AG09309 (cell line): ENCODE results near the gene TMEM184B.

ENCODE experiments used
- DNase-seq: peaks from one replicate; pipeline ENCODE4 v3.0.0-alpha.2; 2010; ENCODE audit warnings: low read depth
- H3K4me3 ChIP-seq: 2 replicates; pipeline ENCODE4 v1.5.1; 2011; ENCODE audit warnings: mild to moderate bottlenecking, low read depth, low read length, moderate library complexity; ENCODE audit not compliant: control insufficient read depth
- TF ChIP-seq, protein P1 (sequence below): IDR thresholded peaks from 2 replicates; pipeline ENCODE4 v1.5.1; 2011; ENCODE audit warnings: mild to moderate bottlenecking, low read depth, low read length, inconsistent platforms; ENCODE audit not compliant: insufficient read depth, control insufficient read depth; ENCODE audit errors: missing control alignments

TMEM184B gene

DNA sequence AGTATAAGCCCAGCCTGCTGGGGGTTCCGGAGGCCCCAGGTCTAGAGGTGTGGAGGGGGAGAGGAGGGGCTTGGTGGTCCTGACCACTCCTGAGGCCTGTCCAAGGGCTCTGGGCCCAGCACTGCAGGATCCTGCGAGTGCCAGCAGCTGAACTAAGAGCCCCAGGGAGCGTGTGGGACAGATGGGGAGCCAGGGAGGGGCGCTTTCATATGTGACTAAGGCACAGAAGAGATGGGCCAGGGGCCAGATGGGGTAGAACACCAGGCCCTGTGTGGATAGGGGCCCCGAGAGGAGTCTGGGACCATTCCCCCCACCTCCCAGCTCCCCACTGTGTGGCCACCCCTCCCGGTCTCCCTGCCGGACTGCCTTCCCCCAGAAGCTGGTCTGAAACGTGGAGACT, 52.6 kb downstream of the TMEM184B start:
- H3K4me3 ChIP-seq, result no peak overlapping the region
- TF ChIP-seq, protein P1, sequence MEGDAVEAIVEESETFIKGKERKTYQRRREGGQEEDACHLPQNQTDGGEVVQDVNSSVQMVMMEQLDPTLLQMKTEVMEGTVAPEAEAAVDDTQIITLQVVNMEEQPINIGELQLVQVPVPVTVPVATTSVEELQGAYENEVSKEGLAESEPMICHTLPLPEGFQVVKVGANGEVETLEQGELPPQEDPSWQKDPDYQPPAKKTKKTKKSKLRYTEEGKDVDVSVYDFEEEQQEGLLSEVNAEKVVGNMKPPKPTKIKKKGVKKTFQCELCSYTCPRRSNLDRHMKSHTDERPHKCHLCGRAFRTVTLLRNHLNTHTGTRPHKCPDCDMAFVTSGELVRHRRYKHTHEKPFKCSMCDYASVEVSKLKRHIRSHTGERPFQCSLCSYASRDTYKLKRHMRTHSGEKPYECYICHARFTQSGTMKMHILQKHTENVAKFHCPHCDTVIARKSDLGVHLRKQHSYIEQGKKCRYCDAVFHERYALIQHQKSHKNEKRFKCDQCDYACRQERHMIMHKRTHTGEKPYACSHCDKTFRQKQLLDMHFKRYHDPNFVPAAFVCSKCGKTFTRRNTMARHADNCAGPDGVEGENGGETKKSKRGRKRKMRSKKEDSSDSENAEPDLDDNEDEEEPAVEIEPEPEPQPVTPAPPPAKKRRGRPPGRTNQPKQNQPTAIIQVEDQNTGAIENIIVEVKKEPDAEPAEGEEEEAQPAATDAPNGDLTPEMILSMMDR, result no peak
- DNase-seq, result no peak

DNA sequence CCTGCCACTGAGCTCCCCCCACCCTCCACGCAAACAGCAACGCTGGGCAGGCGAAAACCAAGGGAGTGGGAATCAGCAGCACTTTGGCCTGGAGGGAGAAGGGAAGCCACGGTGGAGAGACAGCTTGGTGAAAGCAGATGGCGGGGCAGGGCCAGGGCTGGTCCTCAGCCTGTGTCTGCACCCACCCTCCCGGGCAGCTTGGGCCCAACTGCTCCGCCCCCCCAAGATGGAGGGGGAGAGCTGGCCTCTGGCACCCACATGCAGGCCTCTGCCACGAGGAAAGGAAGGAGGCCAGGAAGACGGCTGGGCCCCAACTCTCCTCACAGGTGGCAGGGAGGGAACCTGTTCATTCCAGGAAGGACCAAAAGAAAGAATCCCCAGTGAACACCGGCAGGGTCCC, 53.2 kb downstream of the TMEM184B start:
- TF ChIP-seq, protein P1, result no peak
- H3K4me3 ChIP-seq, result no peak overlapping the region
- DNase-seq, result no peak

DNA sequence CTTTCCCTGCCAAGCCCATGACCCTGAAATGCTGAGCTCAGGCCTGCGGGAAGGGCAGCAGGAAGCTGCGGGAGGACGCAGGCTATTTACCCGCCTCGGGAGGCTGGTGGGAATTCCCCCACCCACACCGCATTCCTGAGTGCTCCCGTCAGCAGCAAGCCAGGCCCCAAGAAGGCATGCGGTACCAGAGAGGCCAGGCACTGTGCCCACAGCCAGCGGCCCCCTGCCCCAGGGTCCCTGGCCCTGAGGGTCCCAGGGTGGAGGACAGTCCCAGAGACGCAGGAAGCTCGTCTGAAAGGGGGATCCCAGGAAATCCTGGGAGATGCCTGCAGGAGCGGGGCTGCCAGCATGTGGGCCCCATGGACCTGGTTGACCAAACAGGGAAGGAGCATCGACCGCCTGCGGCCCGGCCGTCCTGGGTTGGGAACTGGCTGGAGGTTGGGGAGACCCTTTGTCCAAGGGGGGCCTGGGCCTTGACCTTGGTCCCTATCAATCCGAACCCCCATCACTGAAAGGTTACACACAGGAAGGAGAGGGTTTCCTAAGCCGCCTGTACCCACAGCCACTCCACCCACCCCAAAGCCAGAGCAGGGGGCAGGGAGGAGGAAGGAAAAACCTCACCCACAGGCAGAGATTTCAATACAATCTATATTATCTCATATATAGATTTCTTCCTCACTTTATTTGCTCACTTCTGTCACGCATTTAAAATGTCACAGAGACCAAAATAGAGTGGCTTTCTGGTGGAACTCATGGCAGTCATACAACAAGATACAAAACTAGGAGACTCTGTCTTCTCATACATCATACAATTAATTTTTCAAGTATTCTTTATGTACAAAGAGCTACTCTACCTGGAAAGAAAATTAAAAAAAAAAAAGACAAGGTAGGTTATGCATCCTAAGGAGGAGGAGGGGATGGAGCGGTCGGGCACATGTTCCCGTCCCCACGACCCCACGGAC, 53.9 kb downstream of the TMEM184B start:
- H3K4me3 ChIP-seq, result no peak overlapping the region
- TF ChIP-seq, protein P1, result no peak
- DNase-seq, result peak; percentile 80

DNA sequence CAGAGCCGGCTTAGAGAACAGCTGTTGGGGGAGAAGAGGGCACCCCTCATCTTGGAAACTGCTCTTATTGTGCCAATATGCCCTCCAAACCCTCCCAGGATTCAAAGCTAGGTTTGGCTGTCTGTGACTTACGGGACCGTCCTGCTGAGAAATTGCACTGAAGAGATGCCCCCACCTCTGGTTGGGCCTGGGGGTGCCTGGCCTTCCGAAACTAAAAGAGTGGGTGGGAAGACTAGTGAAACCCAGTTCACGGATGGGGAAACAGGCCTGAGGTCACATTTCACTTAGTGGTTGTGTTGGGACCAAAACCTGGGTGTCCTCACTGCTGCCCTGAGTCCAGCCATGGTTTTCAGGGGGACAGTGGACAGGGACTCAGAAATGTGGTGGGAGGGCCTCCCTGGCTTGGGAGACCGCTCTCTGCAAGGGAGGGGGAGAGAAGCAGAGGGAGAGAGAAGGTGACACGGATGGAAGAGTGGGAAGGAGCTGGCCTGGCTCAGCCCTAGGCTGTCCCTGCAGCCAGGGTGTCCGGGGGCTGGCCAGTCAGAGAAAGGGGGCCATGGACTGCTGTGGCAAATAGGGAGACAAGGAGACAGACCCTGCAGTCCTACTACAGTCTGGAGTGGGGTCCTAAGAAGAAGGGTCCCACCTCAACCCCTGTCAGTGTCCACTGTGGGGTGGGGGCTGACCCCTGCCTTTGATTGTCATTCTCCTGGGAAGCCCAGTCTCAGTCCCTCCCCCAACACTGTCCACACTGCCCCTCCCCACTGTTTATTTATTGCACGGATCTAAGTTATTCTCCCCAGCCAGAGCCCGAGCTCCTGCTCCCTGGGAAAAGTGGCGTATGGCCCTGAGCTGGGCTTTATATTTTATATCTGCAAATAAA, 57.4 kb downstream of the TMEM184B start:
- no peak overlapping the region for H3K4me3 ChIP-seq
- TF ChIP-seq, protein P1, result no peak
- no peak for DNase-seq

DNA sequence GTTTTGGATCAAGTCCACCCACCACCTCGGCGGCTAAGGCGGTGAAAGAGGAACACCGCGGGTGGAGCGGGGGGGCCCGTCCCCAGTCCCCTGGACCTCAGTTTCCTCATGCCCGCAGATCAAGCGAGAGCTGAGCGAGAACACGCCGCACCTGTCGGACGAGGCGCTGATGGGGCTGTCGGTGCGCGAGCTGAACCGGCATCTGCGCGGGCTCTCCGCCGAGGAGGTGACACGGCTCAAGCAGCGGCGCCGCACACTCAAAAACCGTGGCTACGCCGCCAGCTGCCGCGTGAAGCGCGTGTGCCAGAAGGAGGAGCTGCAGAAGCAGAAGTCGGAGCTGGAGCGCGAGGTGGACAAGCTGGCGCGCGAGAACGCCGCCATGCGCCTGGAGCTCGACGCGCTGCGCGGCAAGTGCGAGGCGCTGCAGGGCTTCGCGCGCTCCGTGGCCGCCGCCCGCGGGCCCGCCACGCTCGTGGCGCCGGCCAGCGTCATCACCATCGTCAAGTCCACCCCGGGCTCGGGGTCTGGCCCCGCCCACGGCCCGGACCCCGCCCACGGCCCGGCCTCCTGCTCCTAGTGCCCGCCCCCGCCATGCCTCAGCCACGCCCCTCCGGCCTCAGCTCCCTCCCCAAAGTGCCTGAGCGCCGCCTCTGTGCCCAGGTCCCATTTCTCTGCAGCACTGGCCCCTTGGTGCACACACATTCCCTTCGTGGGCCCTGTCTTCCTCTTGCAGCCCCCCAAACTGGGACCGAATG, 58.3 kb downstream of the TMEM184B start:
- DNase-seq, result no peak
- TF ChIP-seq, protein P1, result no peak
- no peak overlapping the region for H3K4me3 ChIP-seq

DNA sequence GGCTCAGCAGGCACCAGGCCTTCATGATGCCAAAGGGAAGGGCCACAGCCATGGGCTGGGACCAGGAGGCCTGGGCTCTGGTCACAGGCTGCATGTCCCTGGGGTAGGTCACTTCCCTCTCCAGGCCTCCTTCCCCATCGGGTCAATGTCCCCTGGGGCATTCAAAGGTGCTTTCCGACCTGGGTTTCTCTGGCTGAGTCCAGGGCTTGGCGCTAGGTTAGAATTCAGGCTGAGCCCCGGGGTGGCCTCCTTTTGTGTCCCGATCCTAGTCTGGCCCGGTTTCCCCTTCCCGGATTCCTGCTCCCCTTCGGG, 58.9 kb downstream of the TMEM184B start:
- TF ChIP-seq, protein P1, result no peak
- no peak overlapping the region for H3K4me3 ChIP-seq
- no peak for DNase-seq
